Forelimb muscle (tissue), 1 donor: Measurements from ENCODE around the gene WASF3. TPM values are rescaled to one million over a fixed set of nuclear protein-coding genes. Genes with fewer than 3 reads are reported as not detected.
"Not testable (repeated sequence)": the region's sequence is repeated elsewhere in the genome, so short reads cannot be mapped to it uniquely, and the experiment has no call there.

Experiments used
- DNase-seq: peaks from one replicate; pipeline ENCODE4 v3.0.0-alpha.2; 2013; ENCODE audit warnings: low read depth
- polyA plus RNA-seq: library from polyadenylated mRNA; unstranded; fragments of 120-200 nt; gene quantifications from one replicate; pipeline ENCODE4 v1.2.1, GENCODE V29; 2013; ENCODE audit not compliant: insufficient read length

The WASF3 gene
- polyA plus RNA-seq, 1 donor: 9.9 TPM

GRCh38 chr13:26629260-26629825, 71.9 kb downstream of the WASF3 start:
- no peak for DNase-seq

GRCh38 chr13:26635634-26636033, 78.2 kb downstream of the WASF3 start:
- not testable (repeated sequence) for DNase-seq

- not testable (repeated sequence) for DNase-seq
Measured at GRCh38 chr13:26636073-26636472, 78.6 kb downstream of the WASF3 start.

GRCh38 chr13:26646603-26647002, 89.1 kb downstream of the WASF3 start:
- no peak for DNase-seq

- DNase-seq: no peak
Measured at GRCh38 chr13:26651234-26651633, 93.8 kb downstream of the WASF3 start.

- DNase-seq: no peak
Measured at GRCh38 chr13:26653310-26653709, 95.8 kb downstream of the WASF3 start.

GRCh38 chr13:26653842-26654241, 96.4 kb downstream of the WASF3 start:
- no peak for DNase-seq

GRCh38 chr13:26656919-26657318, 99.4 kb downstream of the WASF3 start:
- no peak for DNase-seq

- DNase-seq: no peak
Measured at GRCh38 chr13:26658448-26659385, 101.2 kb downstream of the WASF3 start.

- DNase-seq: no peak
Measured at GRCh38 chr13:26660185-26660584, 102.7 kb downstream of the WASF3 start.

- no peak for DNase-seq
Measured at GRCh38 chr13:26660766-26661165, 103.3 kb downstream of the WASF3 start.

- no peak for DNase-seq
Measured at GRCh38 chr13:26663791-26664190, 106.3 kb downstream of the WASF3 start.

- DNase-seq: no peak
Measured at GRCh38 chr13:26664286-26664685, 106.8 kb downstream of the WASF3 start.

GRCh38 chr13:26664876-26665275, 107.4 kb downstream of the WASF3 start:
- DNase-seq: no peak

GRCh38 chr13:26668357-26669146, 111.1 kb downstream of the WASF3 start:
- DNase-seq: no peak

- DNase-seq: no peak
Measured at GRCh38 chr13:26673890-26674289, 116.4 kb downstream of the WASF3 start.

GRCh38 chr13:26677156-26677555, 119.7 kb downstream of the WASF3 start:
- DNase-seq: no peak

- DNase-seq: no peak
Measured at GRCh38 chr13:26678330-26678729, 120.8 kb downstream of the WASF3 start.

- no peak for DNase-seq
Measured at GRCh38 chr13:26678796-26679195, 121.3 kb downstream of the WASF3 start.

- DNase-seq: no peak
Measured at GRCh38 chr13:26679411-26680122, 122.1 kb downstream of the WASF3 start.

- no peak for DNase-seq
Measured at GRCh38 chr13:26680123-26680450, 122.6 kb downstream of the WASF3 start.

GRCh38 chr13:26680572-26680971, 123.1 kb downstream of the WASF3 start:
- DNase-seq: no peak
